ENCODE results near the gene CDYL.
"Not testable (repeated sequence)": the region's sequence is repeated elsewhere in the genome, so short reads cannot be mapped to it uniquely, and the experiment has no call there.

Gene CDYL

DNA sequence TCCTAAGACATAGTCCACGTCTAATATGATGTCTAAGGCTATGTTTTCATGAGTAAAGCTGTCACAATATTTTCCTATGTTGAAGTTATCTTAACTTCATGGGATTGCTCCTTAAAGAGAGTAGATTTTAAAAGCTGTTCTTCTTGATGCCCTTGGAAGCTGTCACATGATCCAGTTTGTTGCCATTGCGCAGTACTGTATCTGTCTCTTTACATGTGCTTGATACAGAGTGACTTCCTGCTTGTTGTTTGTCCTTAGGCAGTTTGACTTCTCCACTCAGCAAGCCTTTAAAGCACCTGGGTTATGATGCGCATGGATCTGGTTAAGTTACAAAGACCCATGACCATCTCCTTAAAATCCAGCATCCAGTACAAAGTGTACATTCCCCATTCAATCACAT is 85.4 kb downstream of the CDYL start:
- TF ChIP-seq, protein P1, sequence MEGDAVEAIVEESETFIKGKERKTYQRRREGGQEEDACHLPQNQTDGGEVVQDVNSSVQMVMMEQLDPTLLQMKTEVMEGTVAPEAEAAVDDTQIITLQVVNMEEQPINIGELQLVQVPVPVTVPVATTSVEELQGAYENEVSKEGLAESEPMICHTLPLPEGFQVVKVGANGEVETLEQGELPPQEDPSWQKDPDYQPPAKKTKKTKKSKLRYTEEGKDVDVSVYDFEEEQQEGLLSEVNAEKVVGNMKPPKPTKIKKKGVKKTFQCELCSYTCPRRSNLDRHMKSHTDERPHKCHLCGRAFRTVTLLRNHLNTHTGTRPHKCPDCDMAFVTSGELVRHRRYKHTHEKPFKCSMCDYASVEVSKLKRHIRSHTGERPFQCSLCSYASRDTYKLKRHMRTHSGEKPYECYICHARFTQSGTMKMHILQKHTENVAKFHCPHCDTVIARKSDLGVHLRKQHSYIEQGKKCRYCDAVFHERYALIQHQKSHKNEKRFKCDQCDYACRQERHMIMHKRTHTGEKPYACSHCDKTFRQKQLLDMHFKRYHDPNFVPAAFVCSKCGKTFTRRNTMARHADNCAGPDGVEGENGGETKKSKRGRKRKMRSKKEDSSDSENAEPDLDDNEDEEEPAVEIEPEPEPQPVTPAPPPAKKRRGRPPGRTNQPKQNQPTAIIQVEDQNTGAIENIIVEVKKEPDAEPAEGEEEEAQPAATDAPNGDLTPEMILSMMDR (IDR thresholded peaks at IDR 0.05; ENCODE audit: borderline replicate concordance, insufficient read depth, low read depth, low read length), result no peak
- no peak overlapping the region for H3K4me3 ChIP-seq (ENCODE audit: low read depth, low read length)

DNA sequence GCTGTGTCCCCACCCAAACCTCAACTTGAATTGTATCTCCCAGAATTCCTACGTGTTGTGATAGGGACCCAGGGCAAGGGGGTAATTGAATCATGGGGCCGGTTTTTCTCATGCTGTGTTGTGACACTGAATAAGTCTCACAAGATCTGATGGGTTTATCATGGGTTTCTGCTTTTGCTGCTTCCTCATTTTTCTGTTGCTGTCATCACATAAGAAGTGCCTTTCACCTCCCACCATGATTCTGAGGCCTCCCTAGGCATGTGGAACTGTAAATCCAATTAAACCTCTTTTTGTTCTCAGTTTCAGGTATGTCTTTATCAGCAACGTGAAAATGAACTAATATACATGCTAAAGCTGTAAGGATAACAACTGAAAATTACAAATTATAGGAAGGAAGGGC is 88.3 kb downstream of the CDYL start:
- TF ChIP-seq, protein P1 (IDR thresholded peaks at IDR 0.05; ENCODE audit: borderline replicate concordance, insufficient read depth, low read depth, low read length), result no peak

DNA sequence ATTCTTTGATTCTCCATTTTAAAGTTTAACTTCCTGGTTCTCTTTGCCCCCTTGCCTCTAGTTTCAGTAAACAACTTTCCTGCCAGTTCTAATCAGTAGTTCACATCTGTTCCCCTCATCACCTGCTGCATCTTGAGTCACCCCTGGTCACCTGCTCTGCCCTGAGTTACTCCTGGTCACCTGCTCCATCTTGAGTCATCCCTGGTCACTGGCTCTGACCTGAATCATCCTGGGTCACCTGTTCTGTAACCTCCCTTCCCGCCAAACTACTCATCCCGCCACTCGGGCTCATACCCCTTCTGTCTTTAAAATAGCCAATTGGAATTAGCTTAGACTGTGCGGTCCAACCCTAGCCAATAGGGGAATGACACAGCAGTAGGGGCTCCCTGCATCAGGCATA is 88.8 kb downstream of the CDYL start:
- H3K4me3 ChIP-seq (ENCODE audit: low read depth, low read length), result not testable (repeated sequence)

More for the DNA sequence above, 88.3 kb downstream of the CDYL start:
- H3K4me3 ChIP-seq (ENCODE audit: low read depth, low read length), result no peak overlapping the region

DNA sequence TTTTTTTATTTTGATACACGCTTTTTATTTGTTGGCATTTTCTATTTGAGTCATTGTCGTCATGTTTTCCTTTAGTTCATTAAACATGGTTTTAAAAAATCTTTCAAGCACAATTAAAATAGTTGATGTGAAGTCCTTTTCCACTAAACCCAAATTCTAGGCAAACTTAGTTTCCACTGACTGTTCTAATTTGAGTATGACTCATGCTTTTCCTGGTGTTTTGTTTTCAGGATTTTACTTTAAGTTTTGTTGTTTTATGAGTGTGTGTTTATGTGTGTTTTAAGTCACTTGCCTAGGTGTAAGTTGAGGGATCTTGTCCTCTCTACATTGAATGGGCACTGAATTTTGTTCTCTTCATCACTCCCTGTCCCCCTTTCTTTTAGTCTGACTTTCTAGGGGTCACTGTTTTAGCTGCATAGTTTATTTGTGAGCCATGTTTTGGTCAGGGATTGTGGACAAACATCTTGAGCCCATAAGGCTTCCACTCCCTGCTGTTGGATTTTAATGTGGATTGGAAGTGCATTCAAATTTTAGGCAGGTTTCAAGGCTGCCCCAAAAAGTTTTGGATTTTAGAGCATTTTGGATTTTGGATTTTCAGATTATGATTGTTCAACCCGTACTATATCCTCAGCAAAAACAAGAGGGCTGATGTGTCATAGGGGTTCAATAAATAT is 94.8 kb downstream of the CDYL start:
- TF ChIP-seq, protein P1 (IDR thresholded peaks at IDR 0.05; ENCODE audit: borderline replicate concordance, insufficient read depth, low read depth, low read length), result no peak
- no peak overlapping the region for H3K4me3 ChIP-seq (ENCODE audit: low read depth, low read length)

DNA sequence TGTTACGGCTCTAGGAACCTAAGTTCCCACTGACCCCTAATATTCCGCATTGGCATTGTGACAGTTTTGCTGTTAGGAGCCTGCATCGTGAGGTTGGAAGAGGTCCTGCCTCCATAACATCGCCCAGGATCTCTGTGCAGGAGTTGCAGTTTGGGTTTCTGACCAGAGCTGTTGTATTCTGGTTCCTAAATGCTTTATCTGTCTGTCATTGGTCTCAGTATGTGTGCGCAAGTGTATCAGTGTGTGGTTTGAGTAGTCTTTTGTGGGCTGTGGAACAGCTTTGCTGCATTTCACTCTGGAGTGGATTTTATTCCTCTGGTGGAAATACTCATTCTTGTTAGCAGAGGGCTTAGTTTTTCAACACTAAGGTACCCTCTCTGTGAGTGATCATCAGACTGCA is 95.6 kb downstream of the CDYL start:
- H3K4me3 ChIP-seq (ENCODE audit: low read depth, low read length), result no peak overlapping the region
- TF ChIP-seq, protein P1 (IDR thresholded peaks at IDR 0.05; ENCODE audit: borderline replicate concordance, insufficient read depth, low read depth, low read length), result no peak

DNA sequence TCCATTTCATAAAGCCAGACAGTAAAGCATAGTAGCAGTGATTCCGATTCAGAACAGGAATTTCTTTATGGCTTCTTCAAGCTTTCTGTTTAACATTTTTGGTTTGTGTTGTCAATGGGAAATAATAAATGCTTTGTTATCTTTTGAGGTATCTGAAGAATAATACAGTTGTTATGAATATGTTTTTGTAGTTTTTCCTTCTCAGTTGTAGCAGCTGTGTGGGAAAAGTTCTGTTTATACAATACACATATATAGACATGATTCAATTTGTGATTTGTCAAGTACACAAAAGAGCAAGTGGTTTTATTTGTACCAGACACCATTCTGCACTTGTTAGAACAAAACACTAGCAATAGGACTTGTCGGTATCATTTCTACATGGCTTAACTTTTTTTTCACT is 96.6 kb downstream of the CDYL start:
- TF ChIP-seq, protein P1 (IDR thresholded peaks at IDR 0.05; ENCODE audit: borderline replicate concordance, insufficient read depth, low read depth, low read length), result no peak
- no peak overlapping the region for H3K4me3 ChIP-seq (ENCODE audit: low read depth, low read length)

DNA sequence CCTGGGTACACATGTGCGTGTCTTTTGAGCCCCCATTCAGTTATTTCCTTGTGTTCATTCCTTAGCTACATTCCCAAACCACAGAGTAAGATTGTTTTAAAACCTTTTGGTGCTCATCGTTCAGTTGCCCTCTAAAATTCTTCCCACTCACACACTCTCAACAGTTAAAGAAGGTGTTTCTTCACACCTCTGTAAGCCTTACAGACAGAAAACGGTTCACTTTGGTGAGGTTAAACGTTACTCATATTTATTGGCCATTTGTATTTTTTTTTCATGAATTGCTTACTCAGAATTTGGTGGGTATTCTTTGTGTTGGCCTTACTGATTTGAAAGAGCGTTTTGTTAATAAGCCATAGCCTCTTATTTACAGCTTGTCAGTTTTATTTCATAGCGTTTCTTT is 97.7 kb downstream of the CDYL start:
- TF ChIP-seq, protein P1 (IDR thresholded peaks at IDR 0.05; ENCODE audit: borderline replicate concordance, insufficient read depth, low read depth, low read length), result no peak

More for the DNA sequence above, 97.7 kb downstream of the CDYL start:
- no peak overlapping the region for H3K4me3 ChIP-seq (ENCODE audit: low read depth, low read length)
